NCI-H2227 (cell line): ENCODE data around the gene TFAP2E.
"Not testable (repeated sequence)": the region's sequence is repeated elsewhere in the genome, so short reads cannot be mapped to it uniquely, and the experiment has no call there.

Experiments used
- DNase-seq: peaks from one replicate; lab custom pipeline; 2025; ENCODE audit not compliant: unreplicated experiment; lab: John Stamatoyannopoulos, UW

The TFAP2E gene

DNA sequence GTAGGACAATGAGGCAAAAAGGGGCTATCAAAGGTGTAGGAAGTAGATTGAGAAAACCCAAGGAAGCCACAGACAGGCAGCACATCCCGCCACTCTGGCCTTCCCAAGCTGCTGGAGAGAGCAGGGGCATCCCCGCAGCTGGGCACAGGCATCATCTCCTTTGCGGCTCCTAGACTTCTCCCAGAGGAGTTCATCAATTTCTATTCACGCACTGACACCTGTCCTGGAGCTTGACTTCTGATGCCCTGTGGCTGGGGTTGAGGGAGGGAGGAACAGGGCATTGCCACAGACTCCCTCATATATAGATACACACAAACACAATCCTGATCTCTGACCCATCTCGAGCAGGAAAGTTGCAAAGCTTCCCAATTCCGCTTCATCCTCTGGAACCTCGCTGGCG is 1.9 kb upstream of the TFAP2E start:
- DNase-seq: no peak

DNA sequence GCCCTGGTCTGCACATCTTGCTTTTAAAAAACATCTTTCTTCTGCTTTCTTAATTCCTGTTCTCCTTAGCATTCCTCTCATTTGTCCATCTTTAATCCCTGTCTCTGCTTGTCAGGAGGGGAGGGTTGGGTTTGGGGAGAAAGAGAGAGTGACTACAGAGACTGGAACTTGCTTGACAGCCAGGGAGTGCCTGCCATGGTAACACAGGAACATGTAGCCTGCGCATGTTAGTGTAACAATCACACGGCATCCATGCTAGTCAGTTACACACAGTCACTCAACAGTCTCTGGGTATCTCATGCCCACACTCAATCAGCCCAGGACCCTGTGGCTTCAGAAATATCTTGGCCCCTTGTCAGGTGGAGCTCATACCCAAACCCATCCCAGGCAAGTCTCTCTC is 818 bp upstream of the TFAP2E start:
- DNase-seq: no peak

DNA sequence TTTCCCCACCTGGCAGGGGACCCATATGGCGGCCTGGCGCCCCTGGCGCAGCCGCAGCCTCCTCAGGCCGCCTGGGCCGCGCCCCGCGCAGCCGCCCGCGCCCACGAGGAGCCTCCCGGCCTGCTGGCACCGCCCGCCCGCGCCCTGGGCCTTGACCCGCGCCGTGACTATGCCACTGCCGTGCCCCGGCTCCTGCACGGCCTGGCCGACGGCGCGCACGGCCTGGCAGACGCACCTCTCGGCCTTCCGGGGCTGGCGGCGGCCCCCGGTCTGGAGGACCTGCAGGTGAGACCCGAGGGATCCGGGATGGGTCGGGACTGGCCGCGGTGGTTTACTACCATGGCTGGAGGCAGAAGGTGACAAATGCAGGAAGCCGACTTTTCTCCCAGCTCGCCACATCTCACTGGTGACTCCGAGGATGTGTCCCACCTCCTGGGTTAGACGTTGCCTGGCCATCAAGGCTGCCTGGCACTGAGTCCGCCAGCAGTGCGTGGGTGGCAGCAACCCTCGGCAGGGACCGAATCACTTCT is 1.1 kb downstream of the TFAP2E start:
- no peak for DNase-seq

DNA sequence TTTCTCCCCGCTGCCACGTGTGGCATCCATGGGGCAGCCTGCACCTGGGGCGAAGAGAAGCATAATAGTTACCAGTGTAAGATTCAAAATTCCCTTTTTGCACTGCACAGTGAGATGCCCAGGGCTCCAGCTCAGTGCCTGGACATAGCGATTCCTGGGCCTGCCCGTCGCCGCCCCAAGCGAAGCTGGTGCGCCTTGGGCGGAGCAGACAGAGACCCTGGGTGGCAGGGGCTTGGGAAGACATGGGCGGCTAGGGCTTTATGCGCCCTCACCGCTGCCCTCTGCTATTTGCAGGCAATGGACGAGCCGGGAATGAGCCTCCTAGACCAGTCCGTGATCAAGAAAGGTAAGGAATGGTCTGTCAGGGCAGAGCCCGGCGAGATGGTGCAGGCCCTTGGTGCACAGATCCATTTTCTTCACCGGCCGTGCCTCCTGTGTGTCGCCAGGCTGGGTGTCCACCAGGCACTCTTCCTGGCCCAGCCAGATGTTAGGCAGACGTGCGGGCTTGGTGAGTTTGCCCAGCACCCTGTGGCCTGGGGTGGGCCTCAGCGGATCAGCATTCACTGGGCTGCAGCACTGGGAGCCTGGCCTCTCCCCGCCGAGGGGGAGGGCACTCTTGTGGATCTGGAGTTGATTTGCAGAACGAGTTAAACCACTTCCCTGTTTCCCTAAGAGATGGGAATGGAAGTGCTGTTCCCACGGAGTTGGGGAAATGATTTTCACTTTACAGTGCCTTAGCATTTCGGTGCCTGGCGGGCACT is 1.7 kb downstream of the TFAP2E start:
- no peak for DNase-seq

DNA sequence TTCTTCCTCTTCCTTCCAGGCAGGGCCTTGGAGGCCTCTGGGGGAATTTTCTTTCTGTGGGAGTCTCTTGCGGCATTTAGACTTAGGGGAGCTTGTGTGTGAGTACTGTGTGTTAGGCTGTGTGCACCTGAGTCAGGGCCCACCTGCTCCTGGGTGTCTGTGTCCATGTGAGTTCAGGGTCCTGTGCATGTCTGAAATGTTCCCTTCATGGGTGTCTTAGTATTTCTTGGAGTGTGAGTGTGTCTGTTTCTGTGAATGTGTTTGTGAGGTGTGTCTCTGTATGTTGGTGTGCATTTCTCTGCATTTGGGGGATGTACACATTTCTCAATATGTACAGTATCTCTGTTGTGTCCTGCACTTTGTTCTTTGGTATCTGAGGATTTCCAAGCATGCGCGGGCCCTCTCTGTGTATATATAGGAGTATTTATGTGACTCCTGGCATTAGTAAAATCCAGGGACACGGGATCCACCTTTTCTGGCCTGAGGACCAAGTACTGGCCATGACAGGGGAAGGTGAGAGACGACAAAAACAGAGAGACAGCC is 2.4 kb downstream of the TFAP2E start:
- DNase-seq: no peak

DNA sequence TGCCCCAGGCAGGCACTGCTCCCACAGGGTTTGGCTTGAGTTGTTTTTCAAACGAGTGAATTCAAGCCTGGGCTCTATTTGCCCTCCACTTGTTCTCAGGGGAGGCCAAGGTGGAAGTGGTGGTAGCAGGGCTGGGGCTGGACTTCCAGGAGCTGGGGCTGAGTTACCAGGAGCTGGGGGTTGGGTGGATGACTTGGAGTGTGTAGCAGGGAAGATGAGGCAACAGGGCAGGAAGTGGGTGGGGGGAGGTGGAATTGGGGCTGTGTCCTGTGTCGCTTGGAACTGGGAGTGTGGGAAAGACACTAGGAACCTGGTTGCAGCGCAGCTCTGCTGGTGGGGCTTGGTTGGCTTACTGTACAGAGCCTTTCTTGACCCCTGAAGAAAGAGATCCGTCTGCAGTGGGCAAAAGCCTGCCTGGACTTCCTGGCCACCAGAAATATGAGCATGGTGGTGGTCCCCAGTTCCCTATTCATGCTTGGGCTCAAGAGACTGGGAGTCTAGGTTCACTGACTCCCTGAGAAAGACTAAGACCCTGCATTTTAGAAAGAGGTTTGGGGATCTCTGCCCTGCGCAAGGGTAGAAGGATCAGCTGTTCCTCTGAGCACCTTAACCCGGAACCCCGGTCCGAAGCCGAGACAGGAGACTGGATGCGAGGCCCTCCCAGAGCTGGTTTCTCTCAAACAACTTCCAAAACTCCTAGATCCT is 3.1 kb downstream of the TFAP2E start:
- no peak for DNase-seq

DNA sequence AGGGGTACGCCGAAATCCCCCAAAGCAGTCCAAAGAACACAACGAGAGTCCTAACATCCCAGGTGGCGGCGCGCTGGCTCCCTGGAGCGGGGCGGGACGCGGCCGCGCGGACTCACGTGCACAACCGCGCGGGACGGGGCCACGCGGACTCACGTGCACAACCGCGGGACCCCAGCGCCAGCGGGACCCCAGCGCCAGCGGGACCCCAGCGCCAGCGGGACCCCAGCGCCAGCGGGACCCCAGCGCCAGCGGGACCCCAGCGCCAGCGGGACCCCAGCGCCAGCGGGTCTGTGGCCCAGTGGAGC is 3.6 kb downstream of the TFAP2E start:
- not testable (repeated sequence) for DNase-seq

DNA sequence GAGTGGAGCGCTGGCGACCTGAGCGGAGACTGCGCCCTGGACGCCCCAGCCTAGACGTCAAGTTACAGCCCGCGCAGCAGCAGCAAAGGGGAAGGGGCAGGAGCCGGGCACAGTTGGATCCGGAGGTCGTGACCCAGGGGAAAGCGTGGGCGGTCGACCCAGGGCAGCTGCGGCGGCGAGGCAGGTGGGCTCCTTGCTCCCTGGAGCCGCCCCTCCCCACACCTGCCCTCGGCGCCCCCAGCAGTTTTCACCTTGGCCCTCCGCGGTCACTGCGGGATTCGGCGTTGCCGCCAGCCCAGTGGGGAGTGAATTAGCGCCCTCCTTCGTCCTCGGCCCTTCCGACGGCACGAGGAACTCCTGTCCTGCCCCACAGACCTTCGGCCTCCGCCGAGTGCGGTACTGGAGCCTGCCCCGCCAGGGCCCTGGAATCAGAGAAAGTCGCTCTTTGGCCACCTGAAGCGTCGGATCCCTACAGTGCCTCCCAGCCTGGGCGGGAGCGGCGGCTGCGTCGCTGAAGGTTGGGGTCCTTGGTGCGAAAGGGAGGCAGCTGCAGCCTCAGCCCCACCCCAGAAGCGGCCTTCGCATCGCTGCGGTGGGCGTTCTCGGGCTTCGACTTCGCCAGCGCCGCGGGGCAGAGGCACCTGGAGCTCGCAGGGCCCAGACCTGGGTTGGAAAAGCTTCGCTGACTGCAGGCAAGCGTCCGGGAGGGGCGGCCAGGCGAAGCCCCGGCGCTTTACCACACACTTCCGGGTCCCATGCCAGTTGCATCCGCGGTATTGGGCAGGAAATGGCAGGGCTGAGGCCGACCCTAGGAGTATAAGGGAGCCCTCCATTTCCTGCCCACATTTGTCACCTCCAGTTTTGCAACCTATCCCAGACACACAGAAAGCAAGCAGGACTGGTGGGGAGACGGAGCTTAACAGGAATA is 4.2 kb downstream of the TFAP2E start:
- DNase-seq: no peak

DNA sequence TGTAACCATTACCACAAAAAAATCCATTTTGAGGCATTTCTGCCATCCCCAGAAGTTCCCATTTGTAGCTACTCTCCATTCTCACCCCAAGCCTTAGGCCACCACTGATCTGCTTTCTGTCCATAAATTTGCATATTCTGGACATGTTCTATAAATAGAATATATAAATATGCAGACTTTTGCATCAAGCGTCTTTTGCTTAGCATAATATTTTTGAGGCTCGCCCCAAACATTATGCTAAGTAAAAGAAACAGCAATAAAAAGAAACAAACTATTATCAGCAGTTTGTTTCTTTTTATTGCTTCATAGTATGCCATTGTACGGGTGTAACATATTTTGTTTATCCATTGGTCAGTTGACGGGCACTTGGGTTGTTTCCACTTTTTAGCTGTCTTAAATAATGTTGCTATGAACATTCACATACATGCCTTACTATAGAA is 7.9 kb downstream of the TFAP2E start:
- DNase-seq: no peak

DNA sequence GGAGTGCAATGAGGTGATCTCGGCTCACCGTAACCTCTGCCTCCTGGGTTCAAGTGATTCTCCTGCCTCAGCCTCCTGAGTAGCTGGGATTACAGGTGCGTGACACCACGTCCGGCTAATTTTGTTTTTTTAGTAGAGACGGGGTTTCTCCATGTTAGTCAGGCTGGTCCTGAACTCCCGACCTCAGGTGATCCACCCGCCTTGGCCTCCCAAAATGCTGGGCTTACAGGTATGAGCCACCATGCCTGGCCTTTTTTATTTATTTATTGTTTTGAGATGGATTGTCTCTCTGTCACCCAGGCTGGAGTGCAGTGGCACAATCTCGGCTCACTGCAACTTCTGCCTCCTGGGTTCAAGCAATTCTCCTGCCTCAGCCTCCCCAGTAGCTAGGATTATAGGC is 8.5 kb downstream of the TFAP2E start:
- DNase-seq: not testable (repeated sequence)

DNA sequence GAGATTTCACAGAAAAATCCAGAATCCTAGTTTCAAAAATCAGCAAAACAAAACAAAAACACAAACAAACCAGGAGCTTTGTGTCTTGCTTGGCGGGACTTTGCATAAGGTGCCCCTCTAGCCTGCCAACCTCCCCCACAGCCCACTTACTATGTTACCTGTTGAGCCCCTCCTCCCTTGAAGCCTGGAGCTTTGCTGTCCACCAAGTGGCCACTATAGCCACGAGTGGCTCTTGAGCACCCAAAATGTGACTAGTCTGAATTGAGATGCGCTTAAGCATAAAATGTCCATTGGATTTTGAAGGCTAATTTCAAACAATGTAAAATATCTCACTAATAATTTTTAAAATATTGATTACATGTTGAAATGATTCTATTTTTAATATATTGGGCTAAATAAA is 12.2 kb downstream of the TFAP2E start:
- no peak for DNase-seq

DNA sequence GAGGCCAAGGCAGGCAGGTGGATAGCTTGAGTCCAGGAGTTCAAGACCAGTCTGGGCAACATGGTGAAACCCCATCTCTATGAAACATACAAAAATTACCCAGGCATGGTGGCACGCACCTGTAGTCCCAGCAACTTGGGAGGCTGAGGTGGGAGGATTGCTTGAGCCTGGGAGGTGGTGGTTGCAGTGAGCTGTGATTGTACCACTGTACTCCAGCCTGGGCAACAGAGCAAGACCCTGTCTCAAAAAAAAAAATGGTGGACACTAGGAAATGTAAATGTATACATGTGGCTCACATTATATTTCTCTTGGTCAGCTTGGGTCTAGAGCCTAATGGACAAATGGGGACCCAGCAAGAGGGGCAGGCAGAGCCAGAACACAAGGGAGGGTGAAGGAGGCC is 12.7 kb downstream of the TFAP2E start:
- not testable (repeated sequence) for DNase-seq

DNA sequence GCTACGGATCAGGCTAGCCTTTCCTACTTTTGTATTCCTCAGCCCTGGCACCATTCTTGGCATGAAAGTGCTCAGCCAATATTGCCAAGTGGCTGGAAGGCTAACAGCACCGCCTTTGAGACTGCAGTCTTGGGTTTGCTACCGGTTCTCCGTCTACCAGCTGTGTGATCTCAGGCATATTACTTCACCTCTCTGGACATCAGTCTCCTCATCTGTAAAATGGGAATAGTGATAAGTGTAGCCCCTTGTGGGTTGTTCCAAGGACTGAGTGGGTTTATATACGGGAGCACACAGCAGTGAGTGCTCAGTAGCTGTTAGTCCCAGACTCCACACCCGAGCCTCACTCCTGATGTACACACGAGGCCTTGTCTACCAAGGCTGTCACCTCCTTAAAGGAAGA is 13.7 kb downstream of the TFAP2E start:
- no peak for DNase-seq

DNA sequence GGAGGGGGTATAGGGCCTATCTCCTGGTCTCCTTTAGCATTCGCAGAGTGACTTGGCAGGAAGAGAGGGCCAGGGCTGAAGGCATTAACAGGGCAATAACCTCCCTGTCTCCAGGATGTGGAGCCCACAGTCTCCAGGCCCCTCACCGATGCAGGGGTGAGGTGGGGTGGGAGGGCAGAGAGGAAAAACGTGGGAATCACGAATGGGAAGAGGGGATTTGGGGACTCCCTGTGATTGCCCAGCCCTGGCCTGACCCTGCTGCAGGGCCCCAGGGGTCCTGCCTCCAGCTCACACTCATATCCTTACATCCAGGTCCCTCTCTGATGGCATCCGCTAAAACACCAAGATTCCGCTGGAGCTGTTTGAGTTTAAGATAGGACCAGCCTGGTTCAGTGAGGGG is 14.6 kb downstream of the TFAP2E start:
- DNase-seq: no peak

DNA sequence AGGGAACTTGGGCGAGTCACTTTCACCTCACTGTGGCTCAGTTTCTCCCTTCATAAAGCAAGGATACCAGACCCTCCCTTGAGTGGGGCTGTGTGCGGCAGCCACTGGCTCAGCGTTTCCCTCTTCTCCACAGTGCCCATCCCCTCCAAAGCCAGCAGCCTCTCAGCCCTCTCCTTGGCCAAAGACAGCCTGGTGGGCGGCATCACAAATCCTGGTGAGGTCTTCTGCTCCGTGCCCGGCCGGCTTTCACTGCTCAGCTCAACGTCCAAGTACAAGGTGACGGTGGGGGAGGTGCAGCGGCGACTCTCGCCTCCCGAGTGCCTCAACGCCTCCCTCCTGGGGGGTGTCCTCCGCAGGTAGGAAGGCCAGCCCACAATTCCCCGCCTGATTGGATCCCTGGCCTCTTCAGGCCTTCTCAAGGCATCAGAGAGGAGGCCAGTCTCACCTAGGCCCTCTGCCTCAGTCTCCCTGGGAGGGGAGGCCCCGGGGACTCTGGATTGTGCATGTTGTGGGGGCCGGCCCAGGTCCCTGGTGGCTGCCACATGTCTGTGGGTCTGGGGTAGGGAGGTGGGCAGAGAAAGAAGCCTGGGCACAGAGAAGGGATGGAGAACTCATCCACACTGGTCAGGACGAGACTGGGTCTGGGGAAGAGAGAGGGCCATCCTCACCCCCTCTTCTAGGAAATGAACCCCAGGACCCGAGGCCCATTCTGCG is 15.2 kb downstream of the TFAP2E start:
- DNase-seq: no peak

DNA sequence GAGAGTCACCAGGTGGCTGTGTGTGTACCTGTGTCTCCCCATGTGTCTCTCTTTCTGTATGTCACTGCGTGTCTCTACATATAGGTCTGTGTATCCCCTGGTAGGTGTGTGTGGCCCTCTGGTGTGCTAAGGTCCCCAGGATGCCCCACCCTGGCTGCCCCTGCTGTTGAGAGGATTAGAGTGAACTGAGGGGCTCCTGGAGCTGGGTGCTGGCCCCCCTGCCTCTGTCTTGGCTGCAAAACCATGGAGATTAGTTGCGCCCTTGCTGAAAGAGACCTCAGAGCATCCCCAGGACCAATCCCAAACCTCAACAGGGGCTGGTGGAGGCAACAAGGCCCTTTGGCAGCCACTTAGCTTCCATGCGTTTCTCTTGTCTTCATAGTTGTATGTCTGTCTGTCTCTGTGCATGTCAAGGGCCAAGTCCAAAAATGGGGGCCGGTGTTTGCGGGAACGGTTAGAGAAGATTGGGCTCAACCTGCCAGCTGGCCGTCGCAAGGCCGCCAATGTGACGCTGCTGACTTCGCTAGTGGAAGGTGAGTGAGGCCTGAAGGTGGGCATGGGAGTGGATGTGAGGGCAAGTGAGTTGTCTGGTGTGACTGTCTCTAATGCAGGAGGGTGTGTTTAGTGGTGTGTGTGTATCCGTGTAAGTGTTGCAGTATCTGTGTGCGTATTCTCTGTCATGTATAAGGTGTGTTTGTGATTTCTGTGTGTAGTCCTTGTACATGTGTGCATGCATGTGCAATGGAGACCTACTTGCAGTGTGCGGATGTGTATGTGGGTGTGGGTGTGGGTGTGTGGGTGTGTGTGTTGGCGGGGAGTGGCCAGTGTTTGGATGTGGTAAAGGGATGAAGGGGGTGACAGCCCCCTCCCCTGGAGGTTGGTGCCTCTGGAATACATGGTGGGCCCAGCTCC is 16.7 kb downstream of the TFAP2E start:
- no peak for DNase-seq

DNA sequence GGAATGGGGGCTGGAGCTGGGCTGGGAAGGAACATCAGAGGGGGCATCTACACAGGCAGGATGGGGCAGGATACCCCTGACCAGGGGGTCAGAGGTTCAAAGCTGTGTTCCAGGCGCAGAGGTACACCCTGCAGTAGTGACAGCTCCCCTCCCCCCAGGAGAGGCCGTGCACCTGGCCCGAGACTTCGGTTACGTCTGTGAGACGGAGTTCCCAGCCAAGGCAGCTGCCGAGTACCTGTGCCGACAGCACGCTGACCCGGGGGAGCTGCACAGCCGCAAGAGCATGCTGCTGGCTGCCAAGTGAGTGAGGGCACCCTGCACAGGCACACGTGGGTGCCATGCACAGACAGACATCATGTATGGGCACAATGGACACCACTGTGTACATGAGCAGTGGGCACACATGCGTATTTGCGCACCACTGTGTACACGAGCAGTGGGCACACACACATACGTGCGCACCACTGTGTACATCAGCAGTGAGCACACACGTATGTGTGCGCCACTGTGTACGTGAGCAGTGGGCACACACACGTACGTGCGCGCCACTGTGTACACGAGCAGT is 17.4 kb downstream of the TFAP2E start:
- no peak for DNase-seq

DNA sequence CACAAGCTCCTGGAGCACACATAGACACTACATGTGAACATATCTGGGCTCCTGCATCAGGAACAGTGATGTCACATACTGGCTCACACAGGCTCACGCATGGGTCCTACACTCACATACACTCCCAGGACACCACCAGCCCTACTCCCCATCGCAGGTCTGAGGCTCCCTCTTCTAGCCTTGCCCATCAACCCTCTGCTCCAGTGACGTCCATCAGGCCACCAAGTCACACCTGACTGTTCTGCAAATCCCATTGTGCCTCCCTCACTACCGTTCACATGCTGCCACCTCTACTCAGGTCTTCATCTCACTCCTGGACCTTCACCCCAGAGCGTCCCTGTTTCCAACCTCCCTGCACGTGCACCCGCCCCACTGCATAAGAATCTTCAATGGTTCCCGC is 18.1 kb downstream of the TFAP2E start:
- DNase-seq: no peak
